GM12874 (cell line): ENCODE results near the gene NADK.

ENCODE experiments used
- TF ChIP-seq, protein P1 (sequence below): IDR thresholded peaks from 2 replicates; pipeline ENCODE4 v1.5.1; 2011; ENCODE audit warnings: low read depth, mild to moderate bottlenecking, control low read depth, low read length, moderate library complexity; ENCODE audit not compliant: insufficient read depth

Gene NADK, protein sequence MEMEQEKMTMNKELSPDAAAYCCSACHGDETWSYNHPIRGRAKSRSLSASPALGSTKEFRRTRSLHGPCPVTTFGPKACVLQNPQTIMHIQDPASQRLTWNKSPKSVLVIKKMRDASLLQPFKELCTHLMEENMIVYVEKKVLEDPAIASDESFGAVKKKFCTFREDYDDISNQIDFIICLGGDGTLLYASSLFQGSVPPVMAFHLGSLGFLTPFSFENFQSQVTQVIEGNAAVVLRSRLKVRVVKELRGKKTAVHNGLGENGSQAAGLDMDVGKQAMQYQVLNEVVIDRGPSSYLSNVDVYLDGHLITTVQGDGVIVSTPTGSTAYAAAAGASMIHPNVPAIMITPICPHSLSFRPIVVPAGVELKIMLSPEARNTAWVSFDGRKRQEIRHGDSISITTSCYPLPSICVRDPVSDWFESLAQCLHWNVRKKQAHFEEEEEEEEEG

DNA sequence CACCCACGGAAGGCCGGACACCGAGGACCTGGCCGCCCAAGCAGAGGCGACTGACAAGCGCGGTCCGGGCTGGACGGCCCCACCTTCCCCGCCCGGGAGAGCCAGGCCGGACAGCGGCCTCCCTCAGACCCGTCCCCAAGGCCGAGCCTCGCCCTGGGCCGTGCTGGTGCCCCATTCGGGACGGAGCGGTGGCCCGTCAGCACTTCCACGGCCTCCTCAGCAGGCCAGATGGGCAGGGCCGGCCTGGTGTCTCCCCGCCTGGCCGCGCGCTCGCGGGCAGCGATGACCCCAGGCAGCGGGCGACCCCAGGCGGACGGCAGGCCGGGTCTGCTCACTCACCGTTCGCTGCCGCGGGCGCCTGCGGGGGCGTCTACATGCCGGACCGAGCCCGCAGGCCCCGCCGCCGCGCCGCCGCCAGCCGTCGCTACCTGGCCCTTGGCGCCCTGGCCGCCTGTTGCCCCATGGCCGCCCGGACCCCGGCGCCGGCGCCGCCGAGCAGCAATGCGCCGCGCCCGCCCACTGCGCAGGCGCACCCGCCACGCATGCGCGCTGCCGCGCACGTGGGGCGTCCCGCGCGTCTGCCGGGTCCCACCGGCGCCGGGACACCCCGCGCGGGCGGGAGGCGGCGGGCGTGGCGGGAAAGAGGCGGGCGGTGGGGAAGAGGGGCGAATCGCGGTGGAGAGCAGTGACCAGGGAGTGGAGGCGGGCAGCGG is at the start of gene NADK:
NADK (minus strand) TSS at position 521 of the 713 bp plus-strand sequence. CDS start 13,064 bp downstream, outside the sequence.
- TF ChIP-seq, protein P1, sequence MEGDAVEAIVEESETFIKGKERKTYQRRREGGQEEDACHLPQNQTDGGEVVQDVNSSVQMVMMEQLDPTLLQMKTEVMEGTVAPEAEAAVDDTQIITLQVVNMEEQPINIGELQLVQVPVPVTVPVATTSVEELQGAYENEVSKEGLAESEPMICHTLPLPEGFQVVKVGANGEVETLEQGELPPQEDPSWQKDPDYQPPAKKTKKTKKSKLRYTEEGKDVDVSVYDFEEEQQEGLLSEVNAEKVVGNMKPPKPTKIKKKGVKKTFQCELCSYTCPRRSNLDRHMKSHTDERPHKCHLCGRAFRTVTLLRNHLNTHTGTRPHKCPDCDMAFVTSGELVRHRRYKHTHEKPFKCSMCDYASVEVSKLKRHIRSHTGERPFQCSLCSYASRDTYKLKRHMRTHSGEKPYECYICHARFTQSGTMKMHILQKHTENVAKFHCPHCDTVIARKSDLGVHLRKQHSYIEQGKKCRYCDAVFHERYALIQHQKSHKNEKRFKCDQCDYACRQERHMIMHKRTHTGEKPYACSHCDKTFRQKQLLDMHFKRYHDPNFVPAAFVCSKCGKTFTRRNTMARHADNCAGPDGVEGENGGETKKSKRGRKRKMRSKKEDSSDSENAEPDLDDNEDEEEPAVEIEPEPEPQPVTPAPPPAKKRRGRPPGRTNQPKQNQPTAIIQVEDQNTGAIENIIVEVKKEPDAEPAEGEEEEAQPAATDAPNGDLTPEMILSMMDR = no peak

DNA sequence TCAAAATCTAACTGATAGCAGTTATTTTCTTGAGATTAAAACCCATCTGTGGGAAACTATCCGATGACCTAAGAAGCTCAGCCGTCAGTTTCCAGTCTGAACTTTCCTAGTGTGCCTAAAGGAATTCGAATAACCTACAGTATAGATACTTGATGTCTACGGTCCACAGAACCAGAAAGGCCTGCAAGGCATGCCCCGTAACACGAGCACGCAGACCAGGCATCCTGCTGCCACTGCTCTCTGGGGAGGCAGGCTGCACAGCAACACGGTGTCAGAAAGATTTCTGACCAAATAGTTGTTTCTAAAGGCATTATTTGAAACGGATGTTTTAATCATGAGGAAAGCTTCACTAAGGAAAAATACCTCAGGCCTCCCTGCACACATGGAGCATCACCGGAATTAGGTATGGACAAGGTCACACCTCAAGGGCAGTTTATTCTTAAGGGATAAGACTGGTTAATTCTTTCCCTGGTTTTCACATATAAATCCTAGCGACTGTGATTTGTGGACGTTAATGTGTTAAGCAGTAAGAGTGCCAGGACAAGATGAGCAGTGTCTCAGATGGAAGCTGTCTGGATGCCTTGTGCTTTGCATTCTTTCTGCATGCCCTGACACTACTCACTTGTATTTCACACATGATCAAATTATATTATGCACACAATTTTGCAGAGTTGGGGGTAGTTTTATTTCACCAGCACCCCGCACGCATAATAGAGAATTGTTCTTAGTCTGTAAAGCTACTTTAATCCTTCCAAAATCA is 49.0 kb upstream of the NADK start:
- TF ChIP-seq, protein P1 = no peak

DNA sequence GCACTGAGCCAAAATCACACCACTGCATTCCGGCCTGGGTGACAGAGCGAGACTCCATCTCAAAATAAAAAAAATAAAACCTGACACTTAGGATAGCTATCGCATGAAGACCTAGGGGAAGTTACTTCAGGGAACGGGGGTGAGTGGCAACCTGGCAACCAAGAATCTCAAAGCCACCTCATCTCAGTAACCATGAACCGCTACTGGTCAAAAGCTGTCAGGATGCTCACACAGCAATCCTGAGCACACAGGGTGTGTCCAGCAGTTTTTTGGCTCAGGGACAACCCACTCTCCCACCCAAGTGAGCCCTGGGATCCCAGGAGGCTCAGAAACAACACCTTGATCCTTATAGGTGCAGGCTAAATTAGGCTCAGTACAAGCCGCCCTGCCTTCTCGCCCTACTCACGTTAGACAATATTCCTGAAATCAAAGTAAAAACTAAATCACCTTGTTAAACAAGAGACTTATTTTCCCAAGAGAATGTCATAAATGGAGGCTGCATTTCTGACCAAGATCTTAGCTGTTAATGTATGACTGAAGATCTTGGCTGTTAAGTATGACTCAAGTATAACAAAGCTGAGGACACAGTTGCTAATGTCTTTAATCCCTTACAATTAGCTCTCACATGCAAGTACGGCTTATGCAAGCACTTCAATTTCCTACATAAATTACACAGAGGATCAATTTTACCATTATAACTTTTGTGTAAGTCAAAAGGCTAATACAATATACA is 48.3 kb upstream of the NADK start:
- TF ChIP-seq, protein P1 = no peak

DNA sequence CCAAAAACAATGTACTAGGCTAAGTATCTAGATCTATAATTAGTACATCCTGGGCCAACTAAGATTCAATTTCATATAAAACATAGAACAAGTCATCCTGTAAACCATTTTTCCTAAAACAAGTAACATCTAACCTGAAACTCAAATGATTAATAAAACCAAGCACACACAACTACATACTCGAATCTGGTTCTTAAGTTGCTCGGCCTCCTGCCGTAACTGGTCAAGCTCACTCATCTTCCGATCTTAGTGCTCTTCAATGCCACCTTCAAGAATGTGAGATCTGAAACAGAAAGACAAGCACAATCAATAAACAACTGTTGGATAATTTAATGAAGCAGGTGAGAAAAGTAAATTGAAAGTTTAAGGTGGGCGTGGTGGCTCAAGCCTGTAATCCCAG is 46.9 kb upstream of the NADK start:
- TF ChIP-seq, protein P1 = no peak

DNA sequence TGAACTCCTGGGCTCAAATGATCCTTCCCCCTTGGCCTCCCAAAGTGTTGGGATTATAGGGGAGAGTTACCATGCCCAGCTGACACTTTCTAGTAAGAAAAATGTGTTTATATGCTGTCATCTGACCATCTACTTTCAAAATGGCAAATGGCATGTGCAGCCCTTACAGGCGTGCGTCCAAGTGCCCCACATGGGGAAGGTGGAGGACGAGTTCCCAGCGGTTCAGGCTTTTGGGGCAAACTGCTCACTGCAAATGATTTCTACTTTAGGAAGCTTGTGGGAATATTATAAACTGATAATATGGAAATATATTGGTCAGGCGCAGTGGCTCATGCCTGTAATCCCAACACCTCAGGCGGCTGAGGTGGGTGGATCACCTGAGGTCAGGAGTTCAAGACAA is 41.5 kb upstream of the NADK start:
- TF ChIP-seq, protein P1 = no peak

DNA sequence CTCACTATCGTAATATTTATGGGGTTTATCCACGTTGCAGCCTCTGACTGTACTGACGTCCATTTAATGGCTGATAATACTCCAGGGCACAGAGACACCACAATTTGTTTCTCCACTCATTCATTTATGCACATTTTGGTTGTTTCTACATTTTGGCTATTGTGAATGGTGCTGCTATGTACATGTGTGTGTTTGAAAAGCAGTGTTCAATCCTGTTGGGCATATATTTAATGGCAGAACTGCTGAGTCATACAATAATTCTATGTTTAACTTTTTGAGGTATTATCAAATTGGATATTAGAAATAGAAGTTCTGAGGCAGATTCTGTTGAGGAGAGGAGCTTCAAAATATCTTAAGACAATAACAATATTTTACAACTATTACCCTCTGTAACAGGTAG is 39.0 kb upstream of the NADK start:
- TF ChIP-seq, protein P1 = no peak
